HEK293 (cell line): Measurements from ENCODE around the gene GNG12.

ENCODE experiments used
- CTCF ChIA-PET: fragments of 350-600 bp; formaldehyde crosslinking; extraction: SDS; loops from one replicate; lab custom pipeline; 2021; ENCODE audit warnings: antibody characterized with exemption; lab: Yijun Ruan, JAX
- POLR2A ChIA-PET: fragments of 300-600 bp; formaldehyde crosslinking; extraction: SDS; loops from one replicate; lab custom pipeline; 2020; ENCODE audit warnings: antibody characterized with exemption, inconsistent platforms; lab: Yijun Ruan, JAX
- H3K27ac ChIP-seq: fragments of 200-500 bp; sonication (Bioruptor generic); 2 replicates; pipeline ENCODE4 v1.5.1; 2014; ENCODE audit warnings: low read depth, low read length, control low read depth, inconsistent platforms; ENCODE audit errors: extremely low read depth
- H3K36me3 ChIP-seq, 2 experiments: fragments of 200-500 bp in 1 of 2; sonication (Bioruptor generic) in 1 of 2; 1 replicate in 1 of 2; 2 replicates in 1 of 2; pipeline ENCODE4 v1.5.1; 2014 to 2017; ENCODE audit warnings: inconsistent platforms in 2 of 2, low read length in 2 of 2; ENCODE audit not compliant: control insufficient read depth in 2 of 2, insufficient read depth in 1 of 2
- H3K4me1 ChIP-seq: fragments of 200-500 bp; sonication (Bioruptor generic); 2 replicates; pipeline ENCODE4 v1.5.1; 2014; ENCODE audit warnings: mild to moderate bottlenecking, low read length, inconsistent platforms; ENCODE audit not compliant: control insufficient read depth, insufficient read depth
- H3K4me3 ChIP-seq: 2 replicates; pipeline ENCODE4 v1.5.1; 2011; ENCODE audit warnings: low read depth, mild to moderate bottlenecking, control low read depth, low read length, moderate library complexity
- H3K9me3 ChIP-seq: fragments of 200-500 bp; sonication (Bioruptor generic); 2 replicates; pipeline ENCODE4 v1.5.1; 2014; ENCODE audit warnings: low read depth, low read length, inconsistent platforms; ENCODE audit not compliant: control insufficient read depth, insufficient read depth
- ATF2 ChIP-seq: fragments of 450-650 bp; formaldehyde crosslinking; IDR thresholded peaks from 2 replicates; pipeline ENCODE4 v1.5.1; 2016; ENCODE audit warnings: missing biosample characterization, missing genetic modification characterization, low read depth
- FEZF1 ChIP-seq: fragments of 450-650 bp; formaldehyde crosslinking; IDR thresholded peaks from 2 replicates; pipeline ENCODE4 v1.5.1; 2016; ENCODE audit warnings: missing biosample characterization, missing genetic modification characterization
- GFI1B ChIP-seq: fragments of 450-650 bp; formaldehyde crosslinking; IDR thresholded peaks from 2 replicates; pipeline ENCODE4 v1.5.1; 2016; ENCODE audit warnings: missing biosample characterization, missing genetic modification characterization
- HOXA7 ChIP-seq: sonication (generic); formaldehyde crosslinking; IDR thresholded peaks from 2 replicates; pipeline ENCODE4 v1.8.1; 2022; ENCODE audit warnings: missing genetic modification reagents, borderline replicate concordance
- OSR2 ChIP-seq: fragments of 450-650 bp; formaldehyde crosslinking; IDR thresholded peaks from 2 replicates; pipeline ENCODE4 v1.5.1; 2016; ENCODE audit warnings: missing biosample characterization, missing genetic modification characterization
- SCRT2 ChIP-seq: fragments of 450-650 bp; formaldehyde crosslinking; IDR thresholded peaks from 2 replicates; pipeline ENCODE4 v1.5.1; 2016; ENCODE audit warnings: missing biosample characterization, missing genetic modification characterization
- SETDB1 ChIP-seq: IDR thresholded peaks from one replicate; pipeline ENCODE4 v1.6.1; 2017; ENCODE audit warnings: mild to moderate bottlenecking, low read length, moderate library complexity, mixed read lengths; ENCODE audit not compliant: insufficient read length
- TCF7L2 ChIP-seq: IDR thresholded peaks from 2 replicates; pipeline ENCODE4 v1.6.1; 2011; ENCODE audit warnings: low read depth, mild to moderate bottlenecking, inconsistent platforms, low read length, moderate library complexity, borderline replicate concordance
- TSHZ1 ChIP-seq: fragments of 450-650 bp; formaldehyde crosslinking; IDR thresholded peaks from 2 replicates; pipeline ENCODE4 v1.5.1; 2016; ENCODE audit warnings: missing biosample characterization, missing genetic modification characterization, borderline replicate concordance
- WT1 ChIP-seq: fragments of 450-650 bp; formaldehyde crosslinking; IDR thresholded peaks from 2 replicates; pipeline ENCODE4 v1.5.1; 2016; ENCODE audit warnings: missing biosample characterization, missing genetic modification characterization
- ZNF2 ChIP-seq: fragments of 450-650 bp; formaldehyde crosslinking; IDR thresholded peaks from 2 replicates; pipeline ENCODE4 v1.5.1; 2016; ENCODE audit warnings: missing biosample characterization, missing genetic modification characterization
- ZNF202 ChIP-seq: fragments of 450-650 bp; formaldehyde crosslinking; IDR thresholded peaks from 2 replicates; pipeline ENCODE4 v1.5.1; 2016; ENCODE audit warnings: missing biosample characterization, missing genetic modification characterization, borderline replicate concordance
- ZNF211 ChIP-seq: fragments of 450-650 bp; formaldehyde crosslinking; IDR thresholded peaks from 2 replicates; pipeline ENCODE4 v1.5.1; 2016; ENCODE audit warnings: low read depth, missing biosample characterization, missing genetic modification characterization
- ZNF248 ChIP-seq: fragments of 450-650 bp; formaldehyde crosslinking; IDR thresholded peaks from 2 replicates; pipeline ENCODE4 v1.5.1; 2017; ENCODE audit warnings: missing biosample characterization, missing genetic modification characterization
- ZNF266 ChIP-seq: fragments of 450-650 bp; formaldehyde crosslinking; IDR thresholded peaks from 2 replicates; pipeline ENCODE4 v1.5.1; 2016; ENCODE audit warnings: missing biosample characterization, missing genetic modification characterization, low read depth
- ZNF335 ChIP-seq: fragments of 450-650 bp; formaldehyde crosslinking; conservative IDR thresholded peaks from 2 replicates; pipeline ENCODE4 v1.5.1; 2016; ENCODE audit warnings: missing biosample characterization, missing genetic modification characterization
- ZNF391 ChIP-seq: fragments of 450-650 bp; formaldehyde crosslinking; IDR thresholded peaks from 2 replicates; pipeline ENCODE4 v1.5.1; 2016; ENCODE audit warnings: low read depth, missing biosample characterization, missing genetic modification characterization, borderline replicate concordance
- ZNF423 ChIP-seq: fragments of 450-650 bp; formaldehyde crosslinking; IDR thresholded peaks from 2 replicates; pipeline ENCODE4 v1.5.1; 2016; ENCODE audit warnings: missing biosample characterization, missing genetic modification characterization
- ZNF513 ChIP-seq: fragments of 450-650 bp; IDR thresholded peaks from 2 replicates; pipeline ENCODE4 v1.5.1; 2018; ENCODE audit warnings: missing biosample characterization, missing genetic modification characterization
- ZNF561 ChIP-seq: fragments of 450-650 bp; IDR thresholded peaks from 2 replicates; pipeline ENCODE4 v1.5.1; 2018; ENCODE audit warnings: missing biosample characterization, missing genetic modification characterization, borderline replicate concordance
- ZNF629 ChIP-seq: fragments of 450-650 bp; formaldehyde crosslinking; IDR thresholded peaks from 2 replicates; pipeline ENCODE4 v1.5.1; 2017; ENCODE audit warnings: missing biosample characterization, missing genetic modification characterization
- ZNF654 ChIP-seq: fragments of 450-650 bp; formaldehyde crosslinking; IDR thresholded peaks from 2 replicates; pipeline ENCODE4 v1.5.1; 2016; ENCODE audit warnings: low read depth, missing biosample characterization, missing genetic modification characterization
- ZNF670 ChIP-seq: fragments of 450-650 bp; formaldehyde crosslinking; IDR thresholded peaks from 2 replicates; pipeline ENCODE4 v1.5.1; 2016; ENCODE audit warnings: missing biosample characterization, missing genetic modification characterization, low read depth
- ZNF768 ChIP-seq: fragments of 450-650 bp; formaldehyde crosslinking; IDR thresholded peaks from 2 replicates; pipeline ENCODE4 v1.5.1; 2018; ENCODE audit warnings: missing biosample characterization, mild to moderate bottlenecking, missing genetic modification characterization
- ZNF777 ChIP-seq: fragments of 450-650 bp; formaldehyde crosslinking; IDR thresholded peaks from 2 replicates; pipeline ENCODE4 v1.5.1; 2017; ENCODE audit warnings: missing biosample characterization, missing genetic modification characterization, borderline replicate concordance
- ZNF843 ChIP-seq: fragments of 450-650 bp; formaldehyde crosslinking; IDR thresholded peaks from 2 replicates; pipeline ENCODE4 v1.5.1; 2016; ENCODE audit warnings: missing biosample characterization, missing genetic modification characterization
- ZSCAN23 ChIP-seq: fragments of 450-650 bp; formaldehyde crosslinking; IDR thresholded peaks from 2 replicates; pipeline ENCODE4 v1.5.1; 2016; ENCODE audit warnings: missing biosample characterization, missing genetic modification characterization

Gene GNG12

GRCh38 chr1:67675800-67676199, 157.5 kb downstream of the GNG12 start:
- ChIA-PET POLR2A (interaction anchor here (4.5 kb wide), 1 partner anchor 9 kb away, joined by 43 read pairs; the partner anchor contains the start of gene GADD45A), CTCF (interaction anchor here (3.4 kb wide), 1 partner anchor 85 kb away, joined by 13 read pairs; no protein-coding TSS in a partner anchor)
- TF ChIP-seq ZNF335 (no peak), TSHZ1 (tag by site-specific recombination) (no peak), ZNF768 (no peak), WT1 (tag by site-specific recombination) (no peak), SETDB1 (no peak), ZSCAN23 (tag by site-specific recombination) (no peak), ZNF248 (no peak)
- no peak overlapping the region for H3K27ac ChIP-seq
- H3K36me3 ChIP-seq: no peaks in the 10 kb centered on the region
- H3K9me3 ChIP-seq: no peaks in the 10 kb centered on the region
- H3K4me3 ChIP-seq: no peak overlapping the region
- H3K4me1 ChIP-seq: peaks cover 7% of the 10 kb centered on the region

DNA sequence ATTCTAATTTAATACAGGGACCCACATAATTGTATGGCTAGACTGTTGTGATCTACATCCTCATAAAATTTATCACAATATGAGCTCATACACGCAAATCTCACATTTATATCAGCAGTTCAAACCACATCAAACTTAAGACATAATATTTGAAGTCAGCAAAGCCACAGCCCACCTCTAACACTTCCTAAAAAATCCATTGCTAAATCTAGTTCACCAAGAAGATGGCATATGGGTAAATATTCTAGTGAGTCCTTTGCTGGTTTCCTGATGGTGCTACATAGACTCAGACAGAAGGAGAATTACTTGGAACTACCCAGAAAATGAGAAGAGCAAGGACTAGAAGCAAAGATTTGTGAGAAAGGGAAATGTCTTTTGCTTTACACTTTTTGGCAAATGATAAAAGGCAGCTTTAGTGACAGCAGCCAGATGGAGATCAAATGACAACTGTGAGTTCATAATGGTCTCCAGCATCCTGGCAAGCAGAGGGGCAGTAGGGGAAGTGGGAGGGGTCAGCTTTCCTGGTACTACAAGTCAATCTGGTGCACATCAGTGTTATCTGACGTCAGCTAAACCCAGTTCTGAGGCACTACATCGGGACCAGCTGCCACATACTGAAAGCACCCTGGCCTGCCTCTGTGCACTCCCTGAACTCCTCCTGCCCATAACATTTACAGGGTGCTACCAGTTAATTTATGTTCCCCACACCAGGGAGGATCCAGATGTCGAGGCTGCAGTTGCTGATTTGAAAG, 158.8 kb downstream of the GNG12 start:
- POLR2A ChIA-PET: interaction anchor here (0.6 to 4.5 kb wide), 2 partner anchors 10 to 43 kb away, joined by 3 to 43 read pairs; partner anchors contain the start of gene GADD45A
- TF ChIP-seq SCRT2 (tag by site-specific recombination): no peak
- 0 out of 2 replicates have a peak, but pooled peaks have one; percentile 18 for TF ChIP-seq ZNF2
- no peak for TF ChIP-seq ZNF654 (tag by site-specific recombination)
- TF ChIP-seq ZNF629 (tag by site-specific recombination): peak; percentile 94
- no peak for TF ChIP-seq ZNF211 (tag by site-specific recombination)
- peak; percentile 60 for TF ChIP-seq ZNF335
- TF ChIP-seq HOXA7 (CRISPR knock-in tag): no peak
- TF ChIP-seq ZNF266: no peak
- 0 out of 2 replicates have a peak, but pooled peaks have one; percentile 12 for TF ChIP-seq GFI1B (tag by site-specific recombination)
- TF ChIP-seq ZNF202 (tag by site-specific recombination): no peak
- 0 out of 2 replicates have a peak, but pooled peaks have one; percentile 21 for TF ChIP-seq TCF7L2
- TF ChIP-seq ZNF513 (tag by site-specific recombination): no peak
- peak; percentile 61 for TF ChIP-seq ATF2
- TF ChIP-seq ZNF391 (tag by site-specific recombination): no peak
- no peak for TF ChIP-seq ZNF423 (tag by site-specific recombination)
- TF ChIP-seq ZNF670 (tag by site-specific recombination): no peak
- TF ChIP-seq ZNF561 (tag by site-specific recombination): no peak
- TF ChIP-seq ZNF843 (tag by site-specific recombination): peak; percentile 30
- peak; percentile 68 for TF ChIP-seq FEZF1 (tag by site-specific recombination)
- TF ChIP-seq OSR2 (tag by site-specific recombination): peak; percentile 93
- TF ChIP-seq ZNF777 (tag by site-specific recombination): no peak

More for the DNA sequence above, 158.8 kb downstream of the GNG12 start:
- no peaks in the 10 kb centered on the region for H3K36me3 ChIP-seq
- H3K27ac ChIP-seq: no peak overlapping the region
- H3K4me3 ChIP-seq: no peak overlapping the region
- H3K4me1 ChIP-seq: peaks cover 7% of the 10 kb centered on the region
- no peaks in the 10 kb centered on the region for H3K9me3 ChIP-seq
- CTCF ChIA-PET: interaction anchor here (0.6 to 3.4 kb wide), 6 partner anchors 11 to 1257 kb away, joined by 3 to 13 read pairs (median 3); no protein-coding TSS in a partner anchor
